MM.1S (cell line): ENCODE measurements around the gene GRIN1.

Experiments used
- DNase-seq: peaks from one replicate; pipeline ENCODE4 v3.0.0-alpha.2; 2015
- H2AFZ ChIP-seq: fragments of 300-600 bp; sonication (generic); 2 replicates; pipeline ENCODE4 v1.6.0; 2016; ENCODE audit warnings: antibody characterized with exemption, low read length
- H3F3A ChIP-seq: fragments of 300-600 bp; sonication (generic); 2 replicates; pipeline ENCODE4 v1.6.1; 2016; ENCODE audit warnings: mild to moderate bottlenecking, antibody characterized with exemption, low read length, moderate library complexity, mixed read lengths; ENCODE audit not compliant: insufficient read depth
- H3K27ac ChIP-seq: fragments of 300-600 bp; sonication (generic); 2 replicates; pipeline ENCODE4 v1.5.1; 2016; ENCODE audit warnings: mild to moderate bottlenecking, low read length
- H3K27me3 ChIP-seq: fragments of 300-600 bp; sonication (generic); replicated peaks from 2 replicates; pipeline ENCODE4 v1.6.0; 2016; ENCODE audit warnings: low read length; ENCODE audit not compliant: insufficient read depth
- H3K36me3 ChIP-seq: fragments of 300-600 bp; sonication (generic); replicated peaks from 2 replicates; pipeline ENCODE4 v1.6.1; 2016; ENCODE audit warnings: mild to moderate bottlenecking, low read length, mixed read lengths; ENCODE audit not compliant: insufficient read depth
- H3K4me1 ChIP-seq: fragments of 300-600 bp; sonication (generic); 2 replicates; pipeline ENCODE4 v1.6.1; 2016; ENCODE audit warnings: low read length, mixed read lengths
- H3K4me2 ChIP-seq: fragments of 300-600 bp; sonication (generic); 2 replicates; pipeline ENCODE4 v1.6.0; 2016; ENCODE audit warnings: low read depth, low read length
- H3K4me3 ChIP-seq: fragments of 300-600 bp; sonication (generic); 2 replicates; pipeline ENCODE4 v1.5.1; 2016; ENCODE audit warnings: low read length, mixed read lengths
- H3K79me2 ChIP-seq: fragments of 300-600 bp; sonication (generic); 2 replicates; pipeline ENCODE4 v1.6.1; 2016; ENCODE audit warnings: mixed run types, low read length, mixed read lengths
- H3K9ac ChIP-seq: fragments of 300-600 bp; sonication (generic); 2 replicates; pipeline ENCODE4 v1.6.1; 2016; ENCODE audit warnings: low read length, mixed read lengths
- H3K9me2 ChIP-seq: fragments of 300-600 bp; sonication (generic); replicated peaks from 2 replicates; pipeline ENCODE4 v1.6.1; 2016; ENCODE audit warnings: mild to moderate bottlenecking, low read length, mixed read lengths; ENCODE audit not compliant: insufficient read depth
- H3K9me3 ChIP-seq: fragments of 300-600 bp; sonication (generic); replicated peaks from 2 replicates; pipeline ENCODE4 v1.6.1; 2016; ENCODE audit warnings: mild to moderate bottlenecking, low read length, mixed read lengths; ENCODE audit not compliant: insufficient read depth
- H4K20me1 ChIP-seq: fragments of 300-600 bp; sonication (generic); 2 replicates; pipeline ENCODE4 v1.6.1; 2016; ENCODE audit warnings: mild to moderate bottlenecking, low read length, moderate library complexity, mixed read lengths; ENCODE audit not compliant: insufficient read depth
- CTCF ChIP-seq: fragments of 300-600 bp; sonication (generic); IDR thresholded peaks from 2 replicates; pipeline ENCODE4 v1.5.1; 2016; ENCODE audit warnings: antibody characterized with exemption, low read length, mixed read lengths
- EZH2 ChIP-seq: fragments of 300-600 bp; sonication (generic); optimal IDR thresholded peaks from 2 replicates; pipeline ENCODE3; 2017; ENCODE audit warnings: low read depth, mild to moderate bottlenecking, antibody characterized with exemption, low read length, mixed read lengths
- EZH2phosphoT487 ChIP-seq: fragments of 300-600 bp; sonication (generic); IDR thresholded peaks from 2 replicates; pipeline ENCODE4 v1.6.1; 2018; ENCODE audit warnings: antibody characterized with exemption, low read length

GRIN1 gene

GRCh38 chr9:137141976-137142936, 3.3 kb downstream of the GRIN1 start:
- H3K4me2 ChIP-seq: no peak overlapping the region
- H2AFZ ChIP-seq: no peak overlapping the region
- H3K4me3 ChIP-seq: no peak overlapping the region
- H3K9me3 ChIP-seq: no peaks in the 10 kb centered on the region
- no peak overlapping the region for H3K9ac ChIP-seq
- no peaks in the 10 kb centered on the region for H3F3A ChIP-seq
- no peak overlapping the region for H3K27ac ChIP-seq
- DNase-seq: no peak
- H3K4me1 ChIP-seq: no peaks in the 10 kb centered on the region
- no peak for TF ChIP-seq EZH2phosphoT487
- no peak for TF ChIP-seq CTCF
- TF ChIP-seq EZH2: no peak
- peaks cover 71% of the 10 kb centered on the region for H3K27me3 ChIP-seq
- H3K79me2 ChIP-seq: no peaks in the 10 kb centered on the region
- H3K36me3 ChIP-seq: no peaks in the 10 kb centered on the region
- no peaks in the 10 kb centered on the region for H3K9me2 ChIP-seq
- no peaks in the 10 kb centered on the region for H4K20me1 ChIP-seq

GRCh38 chr9:137143459-137143858, 4.5 kb downstream of the GRIN1 start:
- H3K9me2 ChIP-seq: no peaks in the 10 kb centered on the region
- H3K36me3 ChIP-seq: no peaks in the 10 kb centered on the region
- H3K4me2 ChIP-seq: no peak overlapping the region
- no peak overlapping the region for H3K27ac ChIP-seq
- H3K27me3 ChIP-seq: peaks cover 64% of the 10 kb centered on the region
- DNase-seq: no peak
- H3K4me3 ChIP-seq: no peak overlapping the region
- H2AFZ ChIP-seq: no peak overlapping the region
- TF ChIP-seq CTCF (no peak), EZH2 (no peak), EZH2phosphoT487 (no peak)
- no peaks in the 10 kb centered on the region for H3F3A ChIP-seq
- H3K4me1 ChIP-seq: no peaks in the 10 kb centered on the region
- H3K9me3 ChIP-seq: no peaks in the 10 kb centered on the region
- no peak overlapping the region for H3K9ac ChIP-seq
- H3K79me2 ChIP-seq: no peaks in the 10 kb centered on the region
- no peaks in the 10 kb centered on the region for H4K20me1 ChIP-seq

DNA sequence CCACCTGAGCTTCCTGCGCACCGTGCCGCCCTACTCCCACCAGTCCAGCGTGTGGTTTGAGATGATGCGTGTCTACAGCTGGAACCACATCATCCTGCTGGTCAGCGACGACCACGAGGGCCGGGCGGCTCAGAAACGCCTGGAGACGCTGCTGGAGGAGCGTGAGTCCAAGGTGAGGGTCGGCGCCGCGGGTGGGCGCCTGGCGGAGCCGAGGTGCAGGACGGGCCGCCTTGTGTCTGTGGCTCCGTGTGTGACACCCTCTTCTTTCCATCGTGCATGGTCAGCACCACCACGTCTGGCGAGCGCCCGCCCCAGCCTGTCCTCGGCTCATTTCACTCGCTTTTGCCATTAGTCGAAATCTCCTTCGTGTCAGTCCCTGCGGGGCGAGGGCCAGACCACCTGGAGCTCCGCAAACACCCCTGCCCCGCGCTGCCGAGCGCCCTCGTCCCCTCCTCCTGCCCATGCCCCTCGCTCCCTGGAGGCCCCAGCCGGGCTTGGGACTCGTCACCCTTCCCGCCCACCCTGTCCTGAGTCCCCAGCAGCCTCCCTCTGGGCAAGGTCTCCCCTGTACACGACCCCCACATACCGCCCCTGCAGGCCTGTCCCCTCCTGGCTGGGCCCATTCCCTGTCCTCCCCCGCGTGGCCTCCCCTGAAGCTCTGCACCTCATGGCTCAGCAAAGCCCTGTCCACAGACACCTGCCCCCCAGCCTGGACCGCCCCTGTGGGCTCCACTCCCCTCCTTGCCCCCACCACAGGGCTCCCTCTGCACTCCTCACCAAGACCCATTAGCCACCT, 7.0 kb downstream of the GRIN1 start:
- no peak overlapping the region for H3K4me2 ChIP-seq
- H3K4me1 ChIP-seq: no peaks in the 10 kb centered on the region

More for the DNA sequence above, 7.0 kb downstream of the GRIN1 start:
- DNase-seq: no peak
- Histone ChIP-seq H3K9me3 (no peaks in the 10 kb centered on the region), H3K9me2 (no peaks in the 10 kb centered on the region), H4K20me1 (no peaks in the 10 kb centered on the region), H2AFZ (no peak overlapping the region), H3K9ac (no peak overlapping the region), H3K27ac (no peak overlapping the region), H3K4me3 (no peak overlapping the region), H3K27me3 (peaks cover 46% of the 10 kb centered on the region), H3K79me2 (no peaks in the 10 kb centered on the region), H3K36me3 (no peaks in the 10 kb centered on the region), H3F3A (peaks cover 9% of the 10 kb centered on the region; the same call in 1 of the 2 replicates)
- TF ChIP-seq EZH2 (no peak), CTCF (no peak), EZH2phosphoT487 (no peak)
